Left forelimb (tissue), 1 donor: Measurements from ENCODE around the gene HSF2.
A peak's percentile ranks its signal among the peaks of the same experiment; 100 is the strongest.

Source experiments
- DNase-seq: peaks from one replicate; pipeline ENCODE4 v3.0.0-alpha.2; 2018; ENCODE audit warnings: low spot score

HSF2 gene, protein sequence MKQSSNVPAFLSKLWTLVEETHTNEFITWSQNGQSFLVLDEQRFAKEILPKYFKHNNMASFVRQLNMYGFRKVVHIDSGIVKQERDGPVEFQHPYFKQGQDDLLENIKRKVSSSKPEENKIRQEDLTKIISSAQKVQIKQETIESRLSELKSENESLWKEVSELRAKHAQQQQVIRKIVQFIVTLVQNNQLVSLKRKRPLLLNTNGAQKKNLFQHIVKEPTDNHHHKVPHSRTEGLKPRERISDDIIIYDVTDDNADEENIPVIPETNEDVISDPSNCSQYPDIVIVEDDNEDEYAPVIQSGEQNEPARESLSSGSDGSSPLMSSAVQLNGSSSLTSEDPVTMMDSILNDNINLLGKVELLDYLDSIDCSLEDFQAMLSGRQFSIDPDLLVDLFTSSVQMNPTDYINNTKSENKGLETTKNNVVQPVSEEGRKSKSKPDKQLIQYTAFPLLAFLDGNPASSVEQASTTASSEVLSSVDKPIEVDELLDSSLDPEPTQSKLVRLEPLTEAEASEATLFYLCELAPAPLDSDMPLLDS

DNA sequence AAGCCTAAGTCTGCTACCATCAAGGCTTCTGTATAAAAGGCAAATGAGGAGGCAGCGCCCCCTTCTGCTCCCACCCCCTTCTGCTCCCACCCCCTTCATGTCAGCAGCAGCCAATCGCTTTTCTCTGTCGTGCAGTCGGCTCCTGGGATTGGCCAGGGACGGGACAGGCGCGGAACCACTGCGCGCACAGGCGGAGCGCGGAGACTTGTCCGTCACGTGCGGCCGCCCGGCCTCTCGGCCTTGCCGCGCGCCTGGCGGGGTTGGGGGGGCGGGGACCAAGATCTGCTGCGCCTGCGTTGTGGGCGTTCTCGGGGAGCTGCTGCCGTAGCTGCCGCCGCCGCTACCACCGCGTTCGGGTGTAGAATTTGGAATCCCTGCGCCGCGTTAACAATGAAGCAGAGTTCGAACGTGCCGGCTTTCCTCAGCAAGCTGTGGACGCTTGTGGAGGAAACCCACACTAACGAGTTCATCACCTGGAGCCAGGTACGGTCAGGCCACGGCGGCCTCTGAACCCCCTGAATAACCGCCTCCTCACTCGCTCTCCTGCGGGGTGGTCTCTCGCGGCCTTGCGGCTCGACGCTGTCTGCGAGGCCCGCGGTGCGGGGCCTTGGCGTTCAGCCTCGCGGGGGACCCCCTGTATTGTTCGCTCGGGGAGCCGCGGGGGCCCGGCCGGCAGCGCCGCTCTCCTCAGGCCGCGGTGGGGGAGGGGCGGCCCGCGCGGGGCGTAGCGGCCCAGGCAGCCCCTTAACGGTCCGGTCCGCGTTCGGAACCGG, at the start of gene HSF2:
TSS of gene HSF2 (plus strand) at position 305 of the 773 bp plus-strand sequence. CDS start at position 391, 86 bp downstream.
- peak; percentile 95 for DNase-seq

DNA sequence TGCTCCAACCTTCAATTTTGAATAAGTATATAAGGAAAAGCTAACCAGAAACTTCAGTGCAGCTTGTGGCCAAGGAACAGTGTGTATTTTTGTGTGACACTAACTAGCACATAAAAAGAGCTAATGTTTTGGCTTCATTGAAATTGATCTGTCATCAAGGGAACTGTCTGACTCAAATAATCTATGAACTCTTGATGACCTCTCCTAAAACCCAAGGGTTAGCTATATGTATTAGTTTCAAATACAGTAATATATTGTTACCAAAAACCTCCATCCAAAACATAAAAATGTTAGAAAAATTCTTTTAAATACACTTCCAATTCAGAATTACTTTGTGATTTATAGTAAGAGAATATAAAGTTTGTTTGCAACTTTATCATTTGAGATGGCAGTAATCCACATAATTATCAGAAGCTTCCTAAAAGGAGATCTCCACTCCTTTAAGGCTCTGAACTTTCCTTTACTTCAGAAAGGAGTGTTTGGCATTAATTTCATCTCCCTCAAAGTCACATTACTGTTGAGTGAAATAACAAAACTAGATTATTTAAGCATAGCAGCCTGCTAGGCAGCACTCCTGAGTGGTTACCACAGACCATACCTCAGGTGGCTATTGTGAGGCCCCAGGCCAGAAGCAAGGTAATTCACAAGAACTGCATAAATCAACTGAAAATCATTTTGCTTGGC, 46.3 kb upstream of the HSF2 start:
- DNase-seq, result no peak

DNA sequence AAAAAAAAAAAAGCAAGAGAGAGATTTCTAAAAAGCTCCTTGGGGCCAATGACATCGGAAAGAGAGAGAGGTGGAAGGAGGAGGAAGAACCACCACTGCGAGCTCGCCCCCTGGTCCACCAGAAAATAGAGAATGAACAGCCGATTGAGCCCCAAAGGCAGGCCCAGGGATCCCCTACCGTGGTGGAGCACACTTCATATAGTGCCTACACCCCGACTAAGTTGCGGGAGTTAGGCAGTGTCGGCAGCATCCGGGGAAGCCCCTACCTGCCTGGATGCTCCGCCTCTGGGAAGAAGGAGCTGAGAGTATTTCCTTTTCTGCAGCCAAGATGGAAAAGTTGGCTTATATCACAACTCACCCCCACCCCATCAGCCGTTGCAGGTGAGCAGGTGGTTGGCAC, 38.6 kb upstream of the HSF2 start:
- no peak for DNase-seq

DNA sequence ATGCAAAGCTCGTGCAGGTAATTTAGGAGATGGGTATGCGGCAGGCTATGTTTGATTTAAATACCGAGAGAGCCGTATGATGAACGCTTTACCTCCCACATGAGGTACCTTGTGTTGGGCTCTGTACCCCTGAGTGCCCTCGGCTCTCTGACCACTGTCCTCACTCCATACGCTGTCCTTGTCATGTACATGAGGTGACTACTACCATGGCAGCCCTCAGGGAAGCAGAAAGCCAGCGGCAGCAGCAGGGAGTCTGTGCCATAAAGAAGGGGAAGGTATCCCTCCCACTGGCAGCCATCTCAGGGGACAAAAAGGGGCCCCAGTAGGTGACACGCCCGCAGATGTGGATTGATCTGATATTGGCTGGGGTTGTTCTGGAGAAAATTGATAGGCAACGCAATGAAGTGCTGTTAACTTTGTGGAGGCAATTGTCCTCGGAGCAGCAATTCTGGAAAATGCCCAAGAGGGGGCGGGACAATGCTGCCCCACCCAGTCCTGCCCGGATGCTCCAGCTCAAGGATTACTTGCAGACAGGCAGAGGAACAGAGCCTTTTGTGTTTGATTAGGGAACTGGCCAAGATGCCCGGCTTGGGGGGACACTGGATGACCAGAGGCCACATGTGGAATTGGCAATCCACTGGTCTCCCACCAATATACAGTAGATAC, 38.0 kb upstream of the HSF2 start:
- no peak for DNase-seq

DNA sequence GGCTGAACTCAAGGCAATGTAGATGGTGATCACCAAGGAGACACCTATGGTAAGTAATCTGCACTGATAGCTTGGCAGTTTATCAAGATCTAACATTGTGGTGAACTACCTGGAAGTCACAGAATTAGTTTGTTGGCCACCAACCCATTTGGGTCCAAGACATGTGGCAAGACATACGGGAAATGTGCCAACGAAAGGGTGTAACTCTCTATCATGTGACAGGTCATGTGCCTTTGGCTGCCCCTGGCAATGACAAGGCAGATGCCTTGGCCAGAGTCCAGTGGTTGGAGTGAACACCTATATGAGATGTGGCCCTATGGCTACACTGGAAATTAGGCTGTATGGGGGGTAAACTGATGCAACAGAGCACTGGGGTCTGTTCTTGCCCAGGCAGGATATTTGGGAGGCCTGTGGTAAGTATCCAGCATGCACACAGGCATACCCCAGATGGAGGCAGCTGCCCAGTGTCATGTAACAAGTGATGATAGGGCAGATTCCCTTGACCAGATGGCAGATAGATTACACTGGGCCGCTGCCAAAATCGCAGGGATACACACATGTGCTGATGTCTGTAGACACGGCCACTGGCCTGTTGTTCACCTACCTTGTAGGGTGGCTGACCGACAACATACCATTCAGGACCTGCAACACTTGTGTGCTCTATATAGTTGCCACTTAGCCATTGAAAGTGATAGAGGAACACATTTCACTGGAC, 35.5 kb upstream of the HSF2 start:
- no peak for DNase-seq

DNA sequence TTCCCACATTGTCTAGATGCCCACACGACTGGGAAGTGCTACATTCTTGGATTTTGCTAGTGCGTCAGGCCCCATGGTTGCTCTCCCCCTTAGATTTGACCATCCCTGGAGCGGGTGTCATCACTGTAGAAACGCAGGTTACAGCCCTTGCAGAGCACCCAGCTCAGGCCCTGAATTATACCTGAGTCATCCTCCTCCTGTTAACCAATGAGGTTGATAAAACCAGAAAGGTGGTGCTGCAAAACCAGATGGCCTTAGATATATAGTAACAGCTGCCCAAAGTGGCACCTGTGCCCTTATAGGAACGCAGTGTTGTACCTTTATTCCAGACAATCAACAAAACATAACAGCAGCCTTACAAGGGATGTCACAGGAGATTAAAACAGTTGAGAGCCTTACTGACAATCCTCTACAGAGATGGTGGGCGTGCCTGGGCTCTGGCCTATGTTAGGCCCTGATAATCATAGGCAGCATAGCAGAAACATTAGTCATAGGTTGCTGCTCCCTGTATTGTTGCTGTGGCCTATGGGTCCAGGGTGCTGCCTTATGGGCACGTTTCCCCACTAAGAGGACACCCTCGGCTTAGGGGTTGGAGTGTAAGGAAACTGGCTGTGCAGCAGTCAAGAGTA, 33.6 kb upstream of the HSF2 start:
- no peak for DNase-seq

DNA sequence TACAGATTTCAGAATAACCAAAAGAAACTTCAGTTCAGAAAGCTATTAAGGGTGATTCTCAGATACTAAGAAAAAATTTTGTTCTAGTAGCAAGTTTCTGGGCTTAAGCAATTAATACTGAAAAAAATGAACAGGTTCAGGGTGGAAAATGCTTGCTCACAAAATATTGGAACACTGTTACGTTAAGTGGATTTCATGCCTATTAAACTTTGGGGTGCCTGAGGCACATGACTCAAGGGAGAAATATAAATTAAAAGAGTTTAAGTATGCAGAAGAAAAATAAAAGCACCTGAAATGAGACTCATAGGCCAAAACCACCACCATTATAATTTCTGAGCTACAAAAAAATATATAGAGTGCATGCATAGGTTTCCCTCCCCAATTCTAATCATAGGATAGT, 32.3 kb upstream of the HSF2 start:
- no peak for DNase-seq

DNA sequence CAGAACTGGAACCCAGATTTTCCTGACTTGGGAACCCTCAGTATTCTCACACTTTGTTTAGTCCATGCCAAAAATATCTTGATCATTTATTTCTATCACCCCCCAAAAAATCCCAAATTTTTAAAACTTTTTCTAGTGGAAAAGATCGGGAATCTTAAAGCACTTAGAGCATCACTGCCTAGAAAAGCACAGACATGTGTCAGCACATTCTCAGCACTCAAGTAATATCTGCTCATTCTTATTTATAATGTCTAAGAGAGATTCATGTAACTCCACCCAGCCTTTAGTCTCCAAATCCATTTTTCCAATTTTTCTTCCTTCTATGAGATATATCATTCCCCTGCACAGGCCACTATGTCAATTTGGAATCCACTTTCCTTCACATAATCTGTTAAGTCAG, 29.9 kb upstream of the HSF2 start:
- DNase-seq, result no peak

DNA sequence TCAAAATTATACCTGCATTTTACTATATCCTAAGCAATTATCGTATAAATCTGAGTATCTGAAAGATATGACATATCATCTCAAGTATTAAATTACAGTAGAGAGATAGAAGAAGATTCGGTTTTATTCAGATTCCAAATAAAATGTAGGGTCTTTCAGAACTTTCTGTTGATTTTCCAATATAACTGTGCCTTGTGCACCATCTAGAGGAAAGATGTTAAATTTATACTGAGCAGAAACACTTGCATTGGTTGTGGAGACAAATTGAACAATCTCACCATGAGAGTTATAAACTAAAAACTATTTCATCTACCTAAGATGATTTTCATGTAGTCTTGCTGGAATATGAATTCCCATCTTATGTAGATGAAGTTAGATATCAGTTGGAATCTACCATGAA, 26.8 kb upstream of the HSF2 start:
- DNase-seq, result no peak

DNA sequence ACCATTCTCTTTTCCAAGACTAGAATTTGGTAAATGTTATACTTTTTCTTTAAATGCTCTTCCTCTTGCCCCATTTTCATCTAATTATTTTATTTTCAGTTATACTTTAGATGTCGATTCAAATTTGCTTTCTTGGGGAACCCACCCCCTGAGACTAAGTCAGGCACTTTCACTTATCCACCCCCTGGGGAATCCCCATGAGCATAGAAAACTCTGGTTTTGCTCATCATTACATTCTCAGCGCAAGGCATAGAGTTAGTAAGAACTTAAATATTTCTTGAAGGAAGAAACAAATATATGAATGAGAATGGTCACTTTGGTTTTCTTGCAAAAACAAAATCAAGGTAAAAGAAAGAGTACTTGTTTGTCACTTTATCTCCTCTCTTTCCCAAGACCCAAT, 25.1 kb upstream of the HSF2 start:
- no peak for DNase-seq

DNA sequence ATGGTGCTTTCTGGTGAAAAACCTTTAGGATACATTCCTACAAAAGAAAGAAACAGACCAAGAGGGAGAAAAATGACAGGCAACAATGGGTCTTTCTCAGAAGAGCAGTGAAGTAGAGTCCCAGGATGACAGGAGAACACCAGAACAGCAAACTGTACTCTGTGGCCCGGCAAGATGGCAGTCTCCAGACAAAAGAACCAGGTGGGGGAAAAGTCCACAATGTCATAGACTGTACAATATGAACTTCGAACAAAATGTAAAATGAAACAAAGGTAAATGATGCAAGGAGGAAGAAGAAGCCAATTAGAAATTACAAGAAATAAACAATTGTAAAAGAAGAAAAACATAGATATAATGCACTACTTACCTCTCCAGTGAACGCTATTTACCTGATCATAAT, 23.2 kb upstream of the HSF2 start:
- DNase-seq, result no peak

DNA sequence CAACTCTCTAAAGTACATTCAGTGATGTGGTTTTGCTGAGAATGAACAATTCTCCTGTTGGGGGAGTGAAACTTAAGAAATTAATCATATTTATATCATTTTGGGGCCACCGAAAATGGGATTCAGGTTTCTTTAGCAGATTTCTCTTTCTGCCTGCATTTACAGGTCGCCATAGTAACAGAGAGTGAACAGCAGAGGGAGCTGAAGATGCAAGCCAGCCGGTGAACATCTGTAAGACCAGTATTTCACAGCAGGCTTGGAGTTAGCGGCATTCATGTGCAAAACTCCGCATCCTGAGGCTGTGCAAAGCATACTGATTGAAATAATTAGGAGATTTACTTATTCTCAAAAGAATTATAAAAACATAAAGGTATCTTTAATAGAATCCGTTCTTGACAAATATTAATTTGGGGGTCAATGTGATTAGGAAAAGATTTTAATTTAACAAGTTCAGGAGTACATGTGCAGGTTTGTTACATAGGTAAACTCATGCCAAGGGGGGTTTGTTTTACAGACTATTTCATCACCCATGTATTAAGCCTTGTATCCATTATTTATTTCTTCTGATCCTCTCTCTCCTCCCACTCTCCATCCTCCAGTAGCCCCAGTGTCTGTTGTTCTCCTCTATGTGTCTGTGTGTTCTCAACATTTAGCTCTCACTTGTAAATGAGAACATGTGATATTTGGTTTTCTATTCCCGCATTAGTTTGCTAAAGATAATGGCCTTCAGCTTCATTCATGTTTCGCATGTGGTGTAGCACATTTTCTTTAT, 17.8 kb upstream of the HSF2 start:
- no peak for DNase-seq

DNA sequence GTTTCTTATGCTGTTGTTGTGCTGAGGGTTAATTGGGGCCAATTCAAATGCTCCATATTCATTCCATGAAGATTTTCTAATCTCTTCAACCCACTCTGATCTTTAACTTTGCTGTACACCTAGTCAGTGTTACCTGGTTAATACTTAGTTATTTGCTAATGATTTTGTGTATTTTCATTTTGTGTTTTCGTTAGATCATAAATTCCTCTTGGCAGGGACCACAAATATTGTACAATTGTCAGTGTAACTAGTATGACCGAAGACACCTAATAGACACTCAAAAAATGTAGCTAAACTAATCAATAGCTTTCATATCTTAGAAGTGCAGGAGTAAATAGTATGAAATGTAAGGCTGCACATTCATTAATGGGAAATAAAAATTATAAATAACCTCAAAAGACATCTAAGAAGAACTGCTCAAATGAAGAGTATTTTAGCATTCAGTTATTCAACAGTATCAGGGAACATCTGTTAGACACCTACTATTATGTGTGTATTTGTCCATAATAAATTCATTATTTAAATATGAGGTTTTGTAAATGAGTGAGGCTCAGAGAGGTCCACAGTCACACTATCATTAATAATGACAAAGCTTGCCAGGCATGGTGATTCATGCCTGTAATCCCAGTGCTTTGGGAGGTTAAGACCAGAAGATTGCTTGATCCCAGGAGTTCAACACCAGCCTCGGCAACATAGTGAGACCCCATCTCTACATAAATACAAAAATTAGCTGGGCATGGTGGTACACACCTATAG, 13.4 kb upstream of the HSF2 start:
- DNase-seq, result no peak

DNA sequence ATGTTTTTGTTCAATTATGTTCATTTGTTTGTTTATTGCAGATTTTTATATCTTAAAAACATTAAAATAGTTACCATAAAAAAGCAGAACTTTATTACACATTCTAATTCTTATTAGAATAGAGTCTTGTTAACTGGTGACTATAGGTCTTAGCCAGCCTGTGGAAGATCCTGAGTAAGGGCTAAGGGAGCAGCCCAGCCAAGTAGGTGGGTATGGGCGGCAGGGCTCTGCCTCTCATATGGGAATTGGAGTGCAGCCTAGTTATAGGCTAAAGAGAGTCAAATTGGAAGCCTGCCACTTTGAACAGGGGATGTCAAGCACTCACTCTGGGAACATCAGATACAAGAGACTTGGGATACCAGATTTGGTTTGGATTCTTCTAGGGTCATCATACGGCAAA, 10.5 kb upstream of the HSF2 start:
- no peak for DNase-seq

DNA sequence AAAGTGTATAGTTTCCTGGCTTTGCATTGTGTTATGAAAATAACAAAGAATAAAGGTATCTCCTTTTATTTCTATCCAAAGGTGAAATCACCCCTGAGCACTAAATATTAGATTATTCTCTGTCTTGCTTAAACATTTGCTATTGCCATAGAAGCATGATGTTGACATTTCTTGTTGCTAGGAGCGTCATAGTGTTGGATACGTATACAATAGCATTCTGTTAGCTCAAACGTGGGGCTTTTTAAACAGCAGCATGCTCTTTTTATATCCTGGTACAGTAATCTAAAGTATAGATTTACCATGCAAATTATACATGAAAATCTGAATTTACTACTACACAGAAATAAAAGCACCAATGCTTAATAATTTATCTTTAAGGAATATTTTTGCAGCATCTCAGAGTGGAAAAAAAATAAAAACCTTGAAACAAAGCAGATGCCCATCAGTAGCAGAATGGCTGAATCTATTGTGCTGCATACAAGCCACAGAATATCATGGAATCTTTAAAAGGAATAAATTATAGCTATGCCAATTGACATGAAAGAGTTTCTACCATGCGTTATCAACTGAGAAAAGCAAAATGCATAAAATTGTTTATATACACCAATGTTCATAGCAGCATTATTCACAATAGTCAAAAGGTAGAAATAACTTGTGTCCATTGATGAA, 9.6 kb upstream of the HSF2 start:
- DNase-seq, result no peak

DNA sequence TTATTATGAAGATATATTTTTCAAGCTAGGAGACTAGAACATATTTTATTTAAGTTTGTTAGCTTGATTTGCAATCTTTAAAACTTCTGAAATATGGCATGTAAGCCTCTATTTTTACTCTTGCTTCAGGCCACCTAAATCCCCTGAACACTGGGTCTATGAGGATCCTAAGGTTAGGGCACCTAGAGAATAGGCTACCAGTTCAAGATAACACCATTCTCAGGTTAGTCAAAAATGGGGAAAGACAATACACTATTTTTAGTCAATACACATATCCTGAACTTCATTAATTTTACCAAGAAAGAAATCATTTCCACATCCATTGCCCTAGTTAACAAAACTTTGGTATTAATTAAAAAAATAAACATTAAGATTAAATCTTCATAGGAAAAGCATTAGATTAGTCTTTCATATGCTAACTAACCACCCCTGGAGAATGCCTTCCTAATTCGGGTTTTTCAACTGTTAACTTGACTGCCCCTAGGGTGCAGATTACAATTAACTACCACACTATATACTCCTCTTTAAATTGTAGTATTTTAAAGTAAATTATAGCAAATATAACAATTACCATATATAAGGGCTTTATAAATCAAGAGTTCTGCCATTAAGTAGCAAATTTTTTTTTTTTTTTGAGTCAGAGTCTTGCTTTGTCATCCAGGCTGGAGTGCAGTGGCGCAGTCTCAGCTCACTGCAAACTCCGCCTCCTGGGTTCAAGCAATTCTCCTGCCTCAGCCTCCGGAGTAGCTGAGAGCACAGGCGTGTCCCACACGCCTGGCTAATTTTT, 6.7 kb upstream of the HSF2 start:
- no peak for DNase-seq

DNA sequence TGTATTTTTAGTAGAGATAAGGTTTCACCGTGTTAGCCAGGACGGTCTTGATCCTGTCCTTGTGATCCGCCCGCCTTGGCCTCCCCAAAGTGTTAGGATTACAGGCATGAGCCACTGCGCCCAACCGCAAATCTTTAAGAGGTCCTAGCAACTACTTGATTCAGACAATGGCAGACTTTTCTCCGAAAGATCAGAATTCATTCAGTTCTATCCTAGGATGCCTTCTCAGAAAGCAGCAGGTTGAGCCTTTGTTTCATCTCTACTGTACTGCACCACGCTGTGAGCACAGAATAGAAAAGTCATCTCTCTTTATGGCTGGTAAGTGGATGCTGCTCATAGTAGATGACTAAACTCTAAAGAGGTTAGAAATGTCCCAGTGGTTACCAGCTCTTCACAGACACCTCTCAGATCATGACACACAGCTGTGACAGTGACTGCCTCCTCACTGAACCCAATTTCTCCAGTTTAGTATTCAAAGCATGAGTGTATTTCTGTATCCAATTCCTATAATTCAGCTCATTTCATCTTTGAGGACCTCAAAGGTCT, 6.0 kb upstream of the HSF2 start:
- no peak for DNase-seq

DNA sequence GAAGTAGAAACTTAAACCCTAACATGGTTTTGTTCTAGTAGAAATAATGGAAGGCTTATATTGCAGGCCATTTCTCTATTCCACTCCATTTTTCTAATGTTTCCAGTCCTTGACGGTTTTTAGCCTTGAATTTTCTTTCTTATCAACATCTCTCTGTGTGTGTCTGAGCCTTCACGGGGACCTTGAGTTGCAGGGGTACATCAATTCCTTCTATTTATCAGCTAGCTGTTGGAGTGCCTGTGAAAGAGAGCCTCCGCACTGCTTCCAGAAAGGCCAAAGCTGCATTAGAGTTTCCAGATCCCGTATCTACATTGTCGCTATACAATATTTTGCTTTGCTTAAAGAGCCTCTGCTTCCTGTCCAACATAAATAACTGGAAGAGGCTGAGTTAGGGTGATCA, 5.4 kb upstream of the HSF2 start:
- no peak for DNase-seq
